Cardiac muscle cell (in vitro differentiated cells and primary cell): ENCODE results near the gene C1orf21. TPM values are rescaled to one million over a fixed set of nuclear protein-coding genes. Genes with fewer than 3 reads are reported as not detected.

Experiments
- DNase-seq, 2 donors: peaks; one replicate each; pipeline versions ENCODE4 v3.0.0 to v3.0.0-alpha.2; 2010 to 2017; ENCODE audit warnings: low read depth in 1 of 2, low spot score in 1 of 2
- H3K27ac ChIP-seq: fragments of 200-600 bp; sonication (generic); 2 replicates; pipeline ENCODE4 v1.5.1; 2016
- H3K27me3 ChIP-seq: fragments of 200-600 bp; sonication (generic); 2 replicates; pipeline ENCODE4 v1.6.0; 2016; ENCODE audit warnings: control low read depth
- H3K36me3 ChIP-seq: fragments of 200-600 bp; sonication (generic); 2 replicates; pipeline ENCODE4 v1.5.1; 2016; ENCODE audit warnings: control low read depth
- H3K4me1 ChIP-seq: fragments of 200-600 bp; sonication (generic); 2 replicates; pipeline ENCODE4 v1.8.1; 2017; ENCODE audit warnings: low read depth, mild to moderate bottlenecking, mixed run types
- H3K4me3 ChIP-seq: fragments of 200-600 bp; sonication (generic); 2 replicates; pipeline ENCODE4 v1.5.1; 2016; ENCODE audit warnings: mild to moderate bottlenecking
- H3K9me3 ChIP-seq: fragments of 200-600 bp; sonication (generic); 2 replicates; pipeline ENCODE4 v1.5.1; 2017; ENCODE audit warnings: low read depth, mild to moderate bottlenecking, control low read depth
- polyA plus RNA-seq: library from polyadenylated mRNA; unstranded; fragments of >200 nt; fragmentation: Nextera tagmentation; extraction: Ambion mirVana; gene quantifications from 2 replicates; pipeline ENCODE4 v1.2.1, GENCODE V29; 2016
- total RNA-seq: library from RNA; depleted of rRNA; stranded (reverse); fragments of >200 nt; gene quantifications from 2 replicates; pipeline ENCODE4 v1.2.3, GENCODE V29; 2016
- TF ChIP-seq, protein P1 (sequence below): IDR thresholded peaks from 2 replicates; pipeline ENCODE4 v1.5.1; 2012; ENCODE audit warnings: low read depth, mild to moderate bottlenecking, low read length

Gene C1orf21
- total and polyA plus RNA-seq, 2 experiments from 2014 or later: 10.9 to 26.8 TPM

DNA sequence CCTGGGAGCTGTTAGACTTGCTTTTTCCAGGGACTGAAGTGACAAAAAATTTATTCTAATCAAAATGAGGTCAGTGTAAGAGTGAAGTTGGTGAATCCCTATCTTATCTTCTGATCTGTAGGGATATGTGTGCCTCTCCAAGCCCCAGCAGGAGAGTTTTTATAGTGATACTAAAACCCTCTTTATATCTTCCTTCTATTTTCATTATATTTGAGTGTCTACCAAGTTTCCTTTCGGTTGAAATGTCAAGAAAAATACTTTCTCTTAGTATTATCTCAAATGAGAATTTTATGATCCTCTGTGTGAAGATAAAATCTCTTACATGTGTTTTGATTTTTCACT, 18.9 kb downstream of the C1orf21 start:
- TF ChIP-seq, protein P1, sequence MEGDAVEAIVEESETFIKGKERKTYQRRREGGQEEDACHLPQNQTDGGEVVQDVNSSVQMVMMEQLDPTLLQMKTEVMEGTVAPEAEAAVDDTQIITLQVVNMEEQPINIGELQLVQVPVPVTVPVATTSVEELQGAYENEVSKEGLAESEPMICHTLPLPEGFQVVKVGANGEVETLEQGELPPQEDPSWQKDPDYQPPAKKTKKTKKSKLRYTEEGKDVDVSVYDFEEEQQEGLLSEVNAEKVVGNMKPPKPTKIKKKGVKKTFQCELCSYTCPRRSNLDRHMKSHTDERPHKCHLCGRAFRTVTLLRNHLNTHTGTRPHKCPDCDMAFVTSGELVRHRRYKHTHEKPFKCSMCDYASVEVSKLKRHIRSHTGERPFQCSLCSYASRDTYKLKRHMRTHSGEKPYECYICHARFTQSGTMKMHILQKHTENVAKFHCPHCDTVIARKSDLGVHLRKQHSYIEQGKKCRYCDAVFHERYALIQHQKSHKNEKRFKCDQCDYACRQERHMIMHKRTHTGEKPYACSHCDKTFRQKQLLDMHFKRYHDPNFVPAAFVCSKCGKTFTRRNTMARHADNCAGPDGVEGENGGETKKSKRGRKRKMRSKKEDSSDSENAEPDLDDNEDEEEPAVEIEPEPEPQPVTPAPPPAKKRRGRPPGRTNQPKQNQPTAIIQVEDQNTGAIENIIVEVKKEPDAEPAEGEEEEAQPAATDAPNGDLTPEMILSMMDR: no peak

DNA sequence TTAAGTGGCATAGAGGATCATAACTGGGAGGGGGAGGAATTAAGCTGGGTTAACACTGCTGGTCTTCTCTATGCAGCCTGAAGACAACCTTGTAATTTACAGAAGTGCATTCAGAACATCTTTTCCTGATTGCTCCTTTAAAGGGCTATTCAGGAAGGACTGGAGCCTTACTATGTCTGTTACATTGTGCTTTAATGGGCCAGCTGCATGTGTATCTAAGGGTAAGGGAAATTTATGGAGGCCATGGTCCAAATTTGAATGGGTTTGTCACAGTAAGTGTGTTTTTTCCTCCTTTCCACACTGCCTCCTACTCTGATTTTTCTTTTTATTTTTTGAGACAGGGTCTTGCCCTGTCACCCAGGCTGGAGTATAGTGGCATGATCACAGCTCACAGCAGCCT, 19.6 kb downstream of the C1orf21 start:
- Histone ChIP-seq H3K27ac (no peak overlapping the region), H3K9me3 (no peaks in the 10 kb centered on the region), H3K4me3 (no peak overlapping the region), H3K4me1 (peaks cover 17% of the 10 kb centered on the region), H3K36me3 (no peaks in the 10 kb centered on the region), H3K27me3 (no peaks in the 10 kb centered on the region)
- TF ChIP-seq, protein P1: no peak
- no peak for DNase-seq

More for the DNA sequence above, 18.9 kb downstream of the C1orf21 start:
- H3K4me3 ChIP-seq: no peak overlapping the region
- no peak for DNase-seq
- no peaks in the 10 kb centered on the region for H3K27me3 ChIP-seq
- peaks cover 17% of the 10 kb centered on the region for H3K4me1 ChIP-seq
- no peaks in the 10 kb centered on the region for H3K36me3 ChIP-seq
- H3K9me3 ChIP-seq: no peaks in the 10 kb centered on the region
- no peak overlapping the region for H3K27ac ChIP-seq

DNA sequence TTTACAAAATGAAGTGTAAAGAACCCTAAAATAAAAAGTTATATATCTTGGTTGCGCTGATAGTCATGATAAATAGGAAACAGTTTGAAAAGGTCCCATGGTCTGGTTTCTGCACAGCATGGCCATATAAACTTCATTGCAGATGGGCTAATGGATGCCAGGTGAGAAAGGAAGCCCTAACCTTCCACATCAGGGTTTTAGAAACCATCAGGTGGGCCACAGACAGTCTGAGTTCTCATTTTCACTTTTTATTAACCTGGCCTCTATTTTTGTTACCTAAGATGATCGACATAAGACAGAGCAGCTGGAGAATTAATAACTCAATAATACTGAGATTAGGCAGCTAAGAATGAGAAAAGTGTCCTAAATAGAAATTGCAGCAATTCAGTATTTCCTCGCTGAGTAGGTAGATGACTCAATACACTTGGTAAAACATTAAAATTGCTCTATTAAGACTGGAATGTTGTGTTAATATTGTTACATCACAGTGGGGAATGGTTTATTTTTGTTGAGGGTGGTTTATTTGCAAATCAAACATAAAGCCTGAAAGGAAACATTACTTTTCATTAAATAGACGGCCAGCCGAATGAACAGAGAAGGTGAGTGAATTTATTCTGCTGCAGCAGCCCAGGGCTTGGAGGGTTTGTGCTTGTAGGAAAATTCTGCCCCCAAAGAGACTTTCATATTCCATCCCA, 21.1 kb downstream of the C1orf21 start:
- no peaks in the 10 kb centered on the region for H3K36me3 ChIP-seq
- H3K9me3 ChIP-seq: no peaks in the 10 kb centered on the region
- no peaks in the 10 kb centered on the region for H3K27me3 ChIP-seq
- H3K27ac ChIP-seq: peak overlapping the region; percentile 25
- DNase-seq: no peak
- TF ChIP-seq, protein P1: no peak
- H3K4me3 ChIP-seq: no peak overlapping the region
- H3K4me1 ChIP-seq: peaks cover 13% of the 10 kb centered on the region

DNA sequence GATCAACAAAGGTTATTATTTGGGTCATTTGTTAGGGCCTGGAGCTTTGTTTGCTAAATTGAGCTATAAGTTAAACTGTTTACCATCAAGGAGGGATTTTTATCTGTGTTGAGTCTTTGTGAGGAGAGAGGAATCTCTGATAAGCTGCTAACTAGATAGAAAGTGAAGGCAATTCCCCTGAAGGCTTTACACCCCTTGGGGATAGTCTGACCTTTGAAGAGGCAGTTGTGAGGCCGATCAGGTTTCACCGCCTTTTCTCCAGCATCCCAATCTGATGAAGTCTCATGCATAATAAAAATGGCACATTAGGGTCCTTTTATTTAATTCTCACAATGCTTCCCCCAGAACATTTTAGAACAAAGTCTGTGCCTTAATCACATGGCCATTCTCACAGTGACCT, 21.8 kb downstream of the C1orf21 start:
- Histone ChIP-seq H3K9me3 (no peaks in the 10 kb centered on the region), H3K36me3 (no peaks in the 10 kb centered on the region), H3K4me1 (peaks cover 13% of the 10 kb centered on the region), H3K27ac (peak overlapping the region; percentile 25), H3K27me3 (no peaks in the 10 kb centered on the region), H3K4me3 (no peak overlapping the region)
- TF ChIP-seq, protein P1: no peak
- peak in 1 of 2 donors; percentile 10 for DNase-seq

DNA sequence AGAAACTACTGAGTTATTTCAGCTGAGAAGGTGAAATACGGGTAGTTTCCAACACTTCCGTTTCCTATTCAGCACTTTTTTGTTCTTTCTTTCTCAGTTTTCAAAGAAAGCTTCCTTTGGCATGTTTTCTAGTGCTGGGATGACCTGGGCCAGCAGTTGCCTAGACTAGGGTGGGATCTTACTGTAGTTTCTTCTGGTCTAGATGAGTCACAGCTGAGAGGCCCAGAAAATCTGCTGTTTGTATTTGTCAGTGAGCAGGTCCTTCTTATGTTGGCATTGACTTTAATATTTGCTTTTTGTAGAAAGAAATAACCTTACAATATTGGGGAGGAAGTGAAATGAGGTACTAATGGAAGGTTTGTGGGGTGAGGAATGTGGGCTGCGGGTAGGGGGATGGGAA, 22.2 kb downstream of the C1orf21 start:
- Histone ChIP-seq H3K9me3 (no peaks in the 10 kb centered on the region), H3K27me3 (no peaks in the 10 kb centered on the region), H3K36me3 (no peaks in the 10 kb centered on the region), H3K4me1 (peaks cover 13% of the 10 kb centered on the region), H3K27ac (no peak overlapping the region), H3K4me3 (no peak overlapping the region)
- TF ChIP-seq, protein P1: no peak
- no peak for DNase-seq
